HG02588 (cell line): ENCODE measurements around the gene ADPRHL1.
"Not testable (repeated sequence)": the region's sequence is repeated elsewhere in the genome, so short reads cannot be mapped to it uniquely, and the experiment has no call there.

ENCODE experiments used
- ATAC-seq: cut with Tn5 transposase; IDR thresholded peaks from one replicate; pipeline ENCODE4 v1.9.1; 2021; ENCODE audit warnings: mild to moderate bottlenecking, moderate library complexity; ENCODE audit not compliant: unreplicated experiment

The ADPRHL1 gene

GRCh38 chr13:113373811-113374485 lies 79.3 kb downstream of the ADPRHL1 start:
- no peak for ATAC-seq

- ATAC-seq: not testable (repeated sequence)
Observed at GRCh38 chr13:113371701-113372100, 81.6 kb downstream of the ADPRHL1 start.

- no peak for ATAC-seq
Observed at GRCh38 chr13:113371061-113371460, 82.2 kb downstream of the ADPRHL1 start.

- no peak for ATAC-seq
Observed at GRCh38 chr13:113369881-113370280, 83.4 kb downstream of the ADPRHL1 start.

GRCh38 chr13:113369189-113369588 lies 84.1 kb downstream of the ADPRHL1 start:
- no peak for ATAC-seq

- not testable (repeated sequence) for ATAC-seq
Observed at GRCh38 chr13:113368353-113368752, 84.9 kb downstream of the ADPRHL1 start.

GRCh38 chr13:113367771-113368170 lies 85.5 kb downstream of the ADPRHL1 start:
- no peak for ATAC-seq

- no peak for ATAC-seq
Observed at GRCh38 chr13:113367020-113367560, 86.2 kb downstream of the ADPRHL1 start.

- no peak for ATAC-seq
Observed at GRCh38 chr13:113365971-113366588, 87.2 kb downstream of the ADPRHL1 start.

GRCh38 chr13:113365583-113365970 lies 87.7 kb downstream of the ADPRHL1 start:
- ATAC-seq: no peak

- ATAC-seq: no peak
Observed at GRCh38 chr13:113364901-113365582, 88.2 kb downstream of the ADPRHL1 start.

GRCh38 chr13:113364311-113364889 lies 88.9 kb downstream of the ADPRHL1 start:
- ATAC-seq: no peak

GRCh38 chr13:113361406-113361805 lies 91.9 kb downstream of the ADPRHL1 start:
- no peak for ATAC-seq

- no peak for ATAC-seq
Observed at GRCh38 chr13:113360446-113360845, 92.8 kb downstream of the ADPRHL1 start.

GRCh38 chr13:113359571-113359970 lies 93.7 kb downstream of the ADPRHL1 start:
- ATAC-seq: no peak

- no peak for ATAC-seq
Observed at GRCh38 chr13:113358653-113359190, 94.6 kb downstream of the ADPRHL1 start.

- ATAC-seq: no peak
Observed at GRCh38 chr13:113357529-113357928, 95.8 kb downstream of the ADPRHL1 start.

GRCh38 chr13:113356596-113356995 lies 96.7 kb downstream of the ADPRHL1 start:
- ATAC-seq: no peak

- no peak for ATAC-seq
Observed at GRCh38 chr13:113355621-113356020, 97.7 kb downstream of the ADPRHL1 start.

GRCh38 chr13:113354831-113355610 lies 98.3 kb downstream of the ADPRHL1 start:
- no peak for ATAC-seq
